Left renal pelvis (tissue), 4 donors: ENCODE measurements around the gene PARG. TPM values are rescaled to one million over a fixed set of nuclear protein-coding genes. Genes with fewer than 3 reads are reported as not detected.

ENCODE experiments used
- polyA plus RNA-seq, 4 donors: library from polyadenylated mRNA; unstranded; fragments of 120-200 nt; gene quantifications; one replicate each; pipeline ENCODE4 v1.2.1, GENCODE V29; 2013; ENCODE audit not compliant: insufficient read length in 4 of 4

PARG gene
- polyA plus RNA-seq, 4 donors = 21.1 to 37.6 (median 37.1) TPM

Other genes starting within 250 kb of the PARG start
- gene OGDHL, start 179.7 kb downstream of the PARG start, polyA plus RNA-seq = 10 to 100 TPM in 3 of 4 donors, 1 to 10 TPM in 1; 1.2 to 48.3 (median 31.0) TPM
- gene TIMM23B, start within 50 bp of the PARG start, polyA plus RNA-seq = 10 to 100 TPM; 12.0 to 17.6 (median 13.9) TPM
- 10 to 100 TPM; 13.7 to 39.0 (median 14.9) TPM for gene AGAP6, start 46.4 kb upstream of the PARG start, polyA plus RNA-seq
- gene WASHC2A, start 125.9 kb upstream of the PARG start, polyA plus RNA-seq = 10 to 100 TPM; 46.0 to 83.0 (median 71.9) TPM